Heart left ventricle (tissue), 16 donors: Measurements from ENCODE around the gene BCR. TPM values are rescaled to one million over a fixed set of nuclear protein-coding genes. Genes with fewer than 3 reads are reported as not detected.

Experiments used
- ATAC-seq, 4 donors: fragments of 200-7000 bp; cut with Tn5 transposase; one replicate each; pipeline ENCODE4 v1.9.1; 2020 to 2022; ENCODE audit warnings: moderate library complexity in 4 of 4, mild to moderate bottlenecking in 3 of 4, moderate number of reproducible peaks in 1 of 4
- DNase-seq, 5 donors: peaks; one replicate each; pipeline ENCODE4 v3.0.0-alpha.2; 2020
- H3K27ac ChIP-seq, 12 donors: fragments of 200-600 bp; sonication (generic) in 4 of 12; one replicate each; pipeline versions ENCODE4 v1.5.0 to v1.8.0; 2016 to 2022; ENCODE audit warnings: mild to moderate bottlenecking in 2 of 12
- H3K27me3 ChIP-seq, 9 donors: fragments of 200-600 bp; sonication (generic) in 2 of 9; one replicate each; pipeline versions ENCODE4 v1.5.1 to v1.8.0; 2016 to 2022; ENCODE audit warnings: mild to moderate bottlenecking in 3 of 9
- H3K36me3 ChIP-seq, 9 donors: fragments of 200-600 bp; sonication (generic) in 2 of 9; one replicate each; pipeline versions ENCODE4 v1.5.0 to v1.8.0; 2018 to 2022; ENCODE audit warnings: mild to moderate bottlenecking in 2 of 9
- H3K4me1 ChIP-seq, 12 donors: fragments of 200-600 bp; sonication (generic) in 4 of 12; one replicate each; pipeline versions ENCODE4 v1.5.0 to v1.8.0; 2016 to 2022; ENCODE audit warnings: mild to moderate bottlenecking in 3 of 12
- H3K4me3 ChIP-seq, 12 donors: fragments of 200-600 bp; sonication (generic) in 4 of 12; one replicate each; pipeline versions ENCODE4 v1.5.0 to v1.8.0; 2017 to 2022; ENCODE audit warnings: mild to moderate bottlenecking in 9 of 12, moderate library complexity in 4 of 12
- H3K9me3 ChIP-seq, 12 donors: fragments of 200-600 bp; sonication (generic) in 4 of 12; one replicate each; pipeline versions ENCODE4 v1.5.0 to v1.8.0; 2016 to 2022; ENCODE audit warnings: mild to moderate bottlenecking in 1 of 12
- CTCF ChIP-seq, 12 donors: fragments of 200-600 bp; sonication (generic) in 4 of 12; IDR thresholded peaks; one replicate each; pipeline versions ENCODE4 v1.5.0 to v1.8.0; 2018 to 2022; ENCODE audit warnings: antibody characterized with exemption in 12 of 12, mild to moderate bottlenecking in 5 of 12
- POLR2A ChIP-seq, 2 donors: fragments of 450-650 bp; IDR thresholded peaks; one replicate each; pipeline ENCODE4 v1.6.1; 2017; ENCODE audit warnings: antibody characterized with exemption in 2 of 2, mild to moderate bottlenecking in 2 of 2, moderate library complexity in 2 of 2
- WGBS, 4 donors: extraction: QIAGEN DNeasy Blood & Tissue Kit in 2 of 4; methylation state at CpG; one replicate each; pipeline versions ENCODE4 v1.1.5 to v1.1.7; 2013 to 2018; 5-methylcytosine and 5-hydroxymethylcytosine counted together
- intact Hi-C, 10 donors: fragments of 100-400 bp; cut with DNase I; formaldehyde crosslinking; loops; one replicate each; pipeline versions ENCODE4 v1.11.1 to v1.14.2; 2022
- polyA plus RNA-seq, 2 donors: library from polyadenylated mRNA; stranded (reverse); fragments of 200-250 nt; gene quantifications; one replicate each; pipeline ENCODE4 v1.2.3, GENCODE V29; 2013
- total RNA-seq, 9 donors: library from RNA; depleted of rRNA in 2 of 9; stranded (reverse); fragments of >200 nt in 2 of 9; fragmentation: NEBNext Ultra II Directional in 3 of 9; extraction: Animal tissue kit (Norgen Biotek cat#: 25700) in 3 of 9; gene quantifications; one replicate each; pipeline versions ENCODE4 v1.1.0 to v1.2.4, GENCODE V29; 2016 to 2023
- donor health status: ischemic (EF 13 %, LVEDD 7.1; RV severe dilation, severe dysfunction).
- donor health status: healthy with polysubstance abuse.
- donor health status: DM: no; HTN: yes; CAD: no.
- donor health status: DM: no; HTN: no; CAD: no.
- donor health status: ischemic (EF 25% LVEDD 6.9; RV normal size, moderate dysfunction).
- donor health status: ischemic (EF 25% LVEDD 5.7; RV mildly dilated, moderate dysfunction).
- donor health status: healthy.
- donor health status: DM: yes; HTN: yes; CAD: no.
- donor health status: ischemic (EF 35%, LVEDD 5.7; RV mildly dilated, moderate dysfunction).
- donor health status: nonischemic (EF 11% LVEDD 7.7; RV severe dilation, severe dysfunction).
- donor health status: DM: yes; HTN: yes; CAD: no.
- donor health status: PGD.
- donor health status: ischemic (EF 29% LVEDD 5.4; RV normal size, mild dysfunction).
- donor health status: nonischemic (EF 23%, LVEDD 6.1; RV moderate dilation, normal function).

Gene BCR
- total and polyA plus RNA-seq, 11 donors, result 12.6 to 51.1 (median 28.7) TPM

- H3K4me1 ChIP-seq, result peaks cover 0 to 3% (median 0%) of the 10 kb centered on the region in 12 donors
- TF ChIP-seq POLR2A (IDR thresholded peaks at IDR 0.05) (no peak), CTCF (IDR thresholded peaks at IDR 0.05) (no peak)
- H3K27ac ChIP-seq, result no peak overlapping the region
- H3K9me3 ChIP-seq, result no peaks in the 10 kb centered on the region
- H3K27me3 ChIP-seq, result no peaks in the 10 kb centered on the region
- no peak for DNase-seq
- ATAC-seq, result no peak
- WGBS, 4 donors, result 67 to 79% (median 74%) methylated on average over 7 to 8 of the region's 8 CpGs
- H3K36me3 ChIP-seq, result peaks cover 0 to 78% (median 57%) of the 10 kb centered on the region in 9 donors
- H3K4me3 ChIP-seq, result no peak overlapping the region
- intact Hi-C loops, result loop anchor here in 2 of 10 donors (5.0 to 10.0 kb wide), 2 partner anchors 33 to 45 kb away; no protein-coding TSS in a partner anchor
These were observed 90.0 kb downstream of the BCR start for GRCh38 chr22:23270212-23270733.

- Histone ChIP-seq H3K4me1 (no peaks in the 10 kb centered on the region), H3K27me3 (no peaks in the 10 kb centered on the region), H3K36me3 (peaks cover 0 to 80% (median 59%) of the 10 kb centered on the region in 9 donors), H3K4me3 (no peak overlapping the region), H3K9me3 (no peaks in the 10 kb centered on the region), H3K27ac (no peak overlapping the region)
- DNase-seq (no peak), ATAC-seq (no peak)
- TF ChIP-seq POLR2A (IDR thresholded peaks at IDR 0.05) (no peak), CTCF (IDR thresholded peaks at IDR 0.05) (no peak)
- intact Hi-C loops, result loop anchor here in 2 of 10 donors (5.0 to 10.0 kb wide), 2 partner anchors 34 to 46 kb away; no protein-coding TSS in a partner anchor
- 91 to 96% (median 94%) methylated on average over 8 to 12 of the region's 12 CpGs for WGBS, 4 donors
These were observed 90.7 kb downstream of the BCR start for GRCh38 chr22:23270798-23271596.

- DNase-seq (no peak), ATAC-seq (no peak)
- Histone ChIP-seq H3K4me3 (no peak overlapping the region), H3K36me3 (peaks cover 0 to 80% (median 59%) of the 10 kb centered on the region in 9 donors), H3K4me1 (no peaks in the 10 kb centered on the region), H3K27ac (no peak overlapping the region), H3K27me3 (no peaks in the 10 kb centered on the region), H3K9me3 (no peaks in the 10 kb centered on the region)
- WGBS, 4 donors, result 94 to 99% (median 96%) methylated on average over 4 of the region's 4 CpGs
- TF ChIP-seq POLR2A (IDR thresholded peaks at IDR 0.05) (no peak), CTCF (IDR thresholded peaks at IDR 0.05) (no peak)
- intact Hi-C loops, result loop anchor here in 2 of 10 donors (5.0 to 10.0 kb wide), 2 partner anchors 34 to 47 kb away; no protein-coding TSS in a partner anchor
These were observed 91.2 kb downstream of the BCR start for GRCh38 chr22:23271597-23271908.

GRCh38 chr22:23272371-23272770, 92.1 kb downstream of the BCR start:
- peaks cover 0 to 78% (median 61%) of the 10 kb centered on the region in 9 donors for H3K36me3 ChIP-seq
- ATAC-seq (no peak), DNase-seq (no peak)

More at GRCh38 chr22:23272371-23272770, 92.1 kb downstream of the BCR start:
- no peaks in the 10 kb centered on the region for H3K4me1 ChIP-seq
- H3K9me3 ChIP-seq, result no peaks in the 10 kb centered on the region
- H3K27me3 ChIP-seq, result no peaks in the 10 kb centered on the region
- intact Hi-C loops, result loop anchor here in 2 of 10 donors (5.0 to 10.0 kb wide), 2 partner anchors 35 to 48 kb away; no protein-coding TSS in a partner anchor
- H3K27ac ChIP-seq, result no peak overlapping the region
- 84 to 93% (median 85%) methylated on average over 3 to 8 of the region's 8 CpGs for WGBS, 4 donors
- no peak overlapping the region for H3K4me3 ChIP-seq
- TF ChIP-seq POLR2A (IDR thresholded peaks at IDR 0.05) (no peak), CTCF (IDR thresholded peaks at IDR 0.05) (no peak)
